ENCODE results near the gene STX4. TPM values are rescaled to one million over a fixed set of nuclear protein-coding genes. Genes with fewer than 3 reads are reported as not detected.

Gene STX4
- total RNA-seq, 1 experiment from 2014 or later, result 32.3 TPM

DNA sequence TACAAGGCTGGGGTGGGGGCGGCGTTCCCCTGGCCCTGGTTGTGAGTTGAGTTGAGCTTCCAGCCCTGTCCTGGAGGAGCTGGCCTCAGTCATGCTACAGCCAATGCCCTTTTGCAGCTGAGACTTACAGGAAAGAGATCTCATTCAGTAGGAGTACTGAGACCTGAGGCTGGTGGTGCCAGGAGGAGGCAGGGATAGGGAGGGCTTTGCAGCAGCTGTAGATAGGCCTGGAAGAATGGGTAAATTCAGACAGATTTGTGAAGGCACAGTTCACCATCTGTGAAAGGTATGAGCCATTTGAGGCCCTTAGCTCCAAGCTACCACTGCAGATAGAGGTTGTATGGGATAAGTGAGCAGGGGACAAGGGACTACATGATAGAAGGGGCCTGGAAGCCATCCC is 5.6 kb downstream of the STX4 start:
- no CpG with 5 or more reads among the region's 2 CpGs for WGBS (ENCODE audit: extremely low coverage, insufficient read length, low lambda C conversion rate)
- H3K27me3 Mint-ChIP-seq (ENCODE audit: low read depth), result no peaks in the 10 kb centered on the region
- peaks cover 3 to 7% of the 10 kb centered on the region in 2 experiments; a peak in 2 of 4 replicates for H3K4me1 Mint-ChIP-seq

More for the DNA sequence above, 5.6 kb downstream of the STX4 start:
- H3K27me3 ChIP-seq (ENCODE audit: insufficient read depth, low read length), result no peaks in the 10 kb centered on the region
- H3K4me2 ChIP-seq (ENCODE audit: insufficient read depth, insufficient read length, low read length), result no peak overlapping the region
- Mint-ChIP-seq H3K27ac (peak overlapping the region in 1 of 3 experiments; percentile 52; a peak in 1 of 7 replicates), H3K9me3 (no peaks in the 10 kb centered on the region), H3K4me3 (no peak overlapping the region), H3K36me3 (ENCODE audit: insufficient read depth in 1 of 3, low read depth in 3 of 3) (peaks cover 0 to 13% (median 2%) of the 10 kb centered on the region in 3 experiments; a peak in 3 of 7 replicates)
- H3K4ac ChIP-seq (ENCODE audit: low read depth, low read length), result no peak overlapping the region
- TF ChIP-seq, protein P1, sequence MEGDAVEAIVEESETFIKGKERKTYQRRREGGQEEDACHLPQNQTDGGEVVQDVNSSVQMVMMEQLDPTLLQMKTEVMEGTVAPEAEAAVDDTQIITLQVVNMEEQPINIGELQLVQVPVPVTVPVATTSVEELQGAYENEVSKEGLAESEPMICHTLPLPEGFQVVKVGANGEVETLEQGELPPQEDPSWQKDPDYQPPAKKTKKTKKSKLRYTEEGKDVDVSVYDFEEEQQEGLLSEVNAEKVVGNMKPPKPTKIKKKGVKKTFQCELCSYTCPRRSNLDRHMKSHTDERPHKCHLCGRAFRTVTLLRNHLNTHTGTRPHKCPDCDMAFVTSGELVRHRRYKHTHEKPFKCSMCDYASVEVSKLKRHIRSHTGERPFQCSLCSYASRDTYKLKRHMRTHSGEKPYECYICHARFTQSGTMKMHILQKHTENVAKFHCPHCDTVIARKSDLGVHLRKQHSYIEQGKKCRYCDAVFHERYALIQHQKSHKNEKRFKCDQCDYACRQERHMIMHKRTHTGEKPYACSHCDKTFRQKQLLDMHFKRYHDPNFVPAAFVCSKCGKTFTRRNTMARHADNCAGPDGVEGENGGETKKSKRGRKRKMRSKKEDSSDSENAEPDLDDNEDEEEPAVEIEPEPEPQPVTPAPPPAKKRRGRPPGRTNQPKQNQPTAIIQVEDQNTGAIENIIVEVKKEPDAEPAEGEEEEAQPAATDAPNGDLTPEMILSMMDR (conservative IDR thresholded peaks at IDR 0.05), result no peak
- H3T11ph ChIP-seq (ENCODE audit: low read length), result no peak overlapping the region
- H3K14ac ChIP-seq (ENCODE audit: insufficient read depth, low read length), result no peak overlapping the region
- no peak overlapping the region for H3K18ac ChIP-seq (ENCODE audit: insufficient read length, low read depth, low read length)
- no peak overlapping the region for H3K56ac ChIP-seq (ENCODE audit: insufficient read length, low read depth, low read length)
- H3K9me3 ChIP-seq (ENCODE audit: control insufficient read depth, low read depth, low read length), result no peaks in the 10 kb centered on the region
- no peak for DNase-seq
- H3K79me1 ChIP-seq (ENCODE audit: insufficient read depth, low read depth, low read length, poor library complexity, severe bottlenecking), result no peaks in the 10 kb centered on the region
- no peak overlapping the region for H2BK5ac ChIP-seq (ENCODE audit: insufficient read length, low read length)
- H3K23ac ChIP-seq (ENCODE audit: insufficient read length, low read depth, low read length), result no peak overlapping the region
- no peak overlapping the region for H2BK20ac ChIP-seq (ENCODE audit: low read depth, low read length, poor library complexity, severe bottlenecking)
- no peak overlapping the region for H2BK12ac ChIP-seq (ENCODE audit: insufficient read length, low read depth, low read length)
- no peak overlapping the region for H2BK15ac ChIP-seq (ENCODE audit: low read depth, low read length)
- no peak overlapping the region for H3K9ac ChIP-seq (ENCODE audit: extremely low read depth, insufficient read length, low read length)
- H2AFZ ChIP-seq (ENCODE audit: low read length), result no peak overlapping the region
- no peak overlapping the region for H2BK120ac ChIP-seq (ENCODE audit: low read depth, low read length, poor library complexity, severe bottlenecking)
- no peak overlapping the region for H3K27ac ChIP-seq (ENCODE audit: insufficient read length, low read depth, low read length)
- H2AK5ac ChIP-seq (ENCODE audit: insufficient read length, low read length), result no peak overlapping the region
- H4K91ac ChIP-seq (ENCODE audit: insufficient read length, low read depth, low read length), result no peak overlapping the region
- H4K20me1 ChIP-seq (ENCODE audit: control insufficient read depth, insufficient read depth, insufficient read length), result no peaks in the 10 kb centered on the region
- no peak overlapping the region for H4K8ac ChIP-seq (replicated peaks; ENCODE audit: insufficient read length, low read depth, low read length)
- H3K79me2 ChIP-seq (ENCODE audit: insufficient read depth, low read length), result no peaks in the 10 kb centered on the region
- no peaks in the 10 kb centered on the region for H3K4me1 ChIP-seq (ENCODE audit: insufficient read depth, low read length)
- H3K23me2 ChIP-seq (ENCODE audit: insufficient read length, low read depth, low read length, poor library complexity, severe bottlenecking), result peaks cover 10% of the 10 kb centered on the region
- H4K5ac ChIP-seq (ENCODE audit: insufficient read length, low read depth, low read length), result no peak overlapping the region
